ENCODE measurements around the gene GPER1.

DNA sequence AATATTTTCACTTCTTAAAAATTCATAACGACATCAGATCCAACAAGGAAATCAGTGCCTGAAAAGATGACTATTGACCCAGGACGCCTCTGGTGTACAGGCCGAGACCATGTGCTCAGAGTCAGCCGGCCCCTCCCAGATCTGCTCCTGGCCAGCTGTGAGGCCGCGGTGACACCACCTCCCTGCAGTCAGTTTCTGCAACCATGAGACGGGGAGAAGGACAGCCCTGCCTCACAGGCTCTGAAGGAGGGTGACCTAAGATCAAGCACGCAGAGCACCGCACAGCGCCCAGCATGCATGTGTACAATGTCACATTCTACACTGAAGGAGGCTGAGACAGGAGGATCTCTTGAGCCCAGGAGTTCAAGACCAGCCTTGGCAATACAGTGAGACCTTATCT lies 2.6 kb upstream of the GPER1 start:
- TF ChIP-seq, protein P1, sequence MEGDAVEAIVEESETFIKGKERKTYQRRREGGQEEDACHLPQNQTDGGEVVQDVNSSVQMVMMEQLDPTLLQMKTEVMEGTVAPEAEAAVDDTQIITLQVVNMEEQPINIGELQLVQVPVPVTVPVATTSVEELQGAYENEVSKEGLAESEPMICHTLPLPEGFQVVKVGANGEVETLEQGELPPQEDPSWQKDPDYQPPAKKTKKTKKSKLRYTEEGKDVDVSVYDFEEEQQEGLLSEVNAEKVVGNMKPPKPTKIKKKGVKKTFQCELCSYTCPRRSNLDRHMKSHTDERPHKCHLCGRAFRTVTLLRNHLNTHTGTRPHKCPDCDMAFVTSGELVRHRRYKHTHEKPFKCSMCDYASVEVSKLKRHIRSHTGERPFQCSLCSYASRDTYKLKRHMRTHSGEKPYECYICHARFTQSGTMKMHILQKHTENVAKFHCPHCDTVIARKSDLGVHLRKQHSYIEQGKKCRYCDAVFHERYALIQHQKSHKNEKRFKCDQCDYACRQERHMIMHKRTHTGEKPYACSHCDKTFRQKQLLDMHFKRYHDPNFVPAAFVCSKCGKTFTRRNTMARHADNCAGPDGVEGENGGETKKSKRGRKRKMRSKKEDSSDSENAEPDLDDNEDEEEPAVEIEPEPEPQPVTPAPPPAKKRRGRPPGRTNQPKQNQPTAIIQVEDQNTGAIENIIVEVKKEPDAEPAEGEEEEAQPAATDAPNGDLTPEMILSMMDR (IDR thresholded peaks at IDR 0.05; ENCODE audit: low read depth, low read length): no peak
- TF ChIP-seq, protein P2, sequence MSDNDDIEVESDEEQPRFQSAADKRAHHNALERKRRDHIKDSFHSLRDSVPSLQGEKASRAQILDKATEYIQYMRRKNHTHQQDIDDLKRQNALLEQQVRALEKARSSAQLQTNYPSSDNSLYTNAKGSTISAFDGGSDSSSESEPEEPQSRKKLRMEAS (IDR thresholded peaks at IDR 0.05; ENCODE audit: low read depth, low read length): no peak
- TF ChIP-seq POLR2A (IDR thresholded peaks at IDR 0.05; ENCODE audit: extremely low read depth, insufficient read length): no peak
- TF ChIP-seq MYC (IDR thresholded peaks at IDR 0.05; ENCODE audit: low read depth, low read length): no peak
